GM21737 (cell line): Measurements from ENCODE around the gene DTNB.
A peak's percentile ranks its signal among the peaks of the same experiment; 100 is the strongest.
"Not testable (repeated sequence)": the region's sequence is repeated elsewhere in the genome, so short reads cannot be mapped to it uniquely, and the experiment has no call there.

Experiments
- ATAC-seq: cut with Tn5 transposase; IDR thresholded peaks from one replicate; pipeline ENCODE4 v1.9.1; 2021; ENCODE audit warnings: mild to moderate bottlenecking, moderate library complexity; ENCODE audit not compliant: unreplicated experiment

Gene DTNB

GRCh38 chr2:25684577-25685473, 11.4 kb upstream of the DTNB start:
- ATAC-seq = no peak

DNA sequence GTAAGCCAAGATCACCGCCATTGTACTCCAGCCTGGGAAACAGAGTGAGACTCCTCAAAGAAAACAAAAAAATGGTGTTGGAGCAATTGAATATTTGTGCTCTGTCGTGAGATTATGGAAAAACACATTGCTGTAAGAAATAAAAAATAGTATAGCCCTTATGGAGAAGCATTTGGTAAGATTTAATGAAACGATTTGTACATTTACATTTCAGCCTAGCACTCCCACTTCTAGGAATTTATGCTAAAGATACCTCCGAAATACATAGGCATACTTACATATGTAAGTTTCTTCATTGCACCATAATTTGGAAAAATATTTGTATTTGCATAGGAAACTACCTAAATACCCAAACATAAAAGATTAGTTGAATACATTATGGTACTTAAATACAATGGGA, 8.7 kb upstream of the DTNB start:
- no peak for ATAC-seq

DNA sequence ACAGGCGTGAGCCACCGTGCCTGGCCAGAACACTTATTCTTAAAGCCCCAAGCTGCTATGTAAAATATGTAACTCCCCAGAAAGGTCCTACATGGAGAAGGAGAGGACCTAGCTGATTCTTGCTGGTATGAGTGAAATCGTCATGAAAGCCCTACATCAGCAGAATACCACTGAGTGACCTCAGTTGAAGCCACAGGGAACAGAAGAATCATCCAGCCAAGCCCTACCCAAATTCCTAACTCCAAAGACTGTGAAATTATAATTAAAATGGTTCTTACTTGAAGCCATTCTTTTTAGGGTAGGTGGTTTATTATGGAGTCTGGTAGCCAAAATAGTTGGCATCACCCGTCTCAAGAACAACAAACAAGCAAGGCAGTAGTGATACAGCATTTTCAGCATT, 4.5 kb upstream of the DTNB start:
- ATAC-seq = no peak

GRCh38 chr2:25674077-25674362, 643 bp upstream of the DTNB start:
- no peak for ATAC-seq

- ATAC-seq = peak; percentile 57
These were observed 680 bp downstream of the DTNB start for GRCh38 chr2:25672494-25673299.

DNA sequence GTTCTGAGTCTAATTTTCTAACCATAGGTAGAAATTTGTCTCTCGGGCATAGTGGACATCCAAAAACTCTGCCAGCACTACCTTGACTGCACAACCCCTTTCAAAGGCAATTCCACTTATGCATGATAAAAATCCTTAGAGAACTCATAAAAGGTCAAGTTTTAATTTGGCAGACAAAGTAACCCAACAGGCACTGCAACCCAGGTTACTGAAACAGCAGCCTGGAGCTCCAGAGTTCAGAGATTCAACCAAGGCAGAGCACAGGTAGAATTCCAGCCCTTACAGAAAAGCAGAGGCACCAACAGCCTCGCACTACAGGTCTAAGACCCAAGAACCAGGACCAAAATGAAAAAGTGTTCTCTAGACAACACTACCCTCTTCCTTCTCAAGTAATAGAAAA, 1.8 kb downstream of the DTNB start:
- ATAC-seq = no peak

- ATAC-seq = no peak
These were observed 3.9 kb downstream of the DTNB start for GRCh38 chr2:25669520-25669919.

DNA sequence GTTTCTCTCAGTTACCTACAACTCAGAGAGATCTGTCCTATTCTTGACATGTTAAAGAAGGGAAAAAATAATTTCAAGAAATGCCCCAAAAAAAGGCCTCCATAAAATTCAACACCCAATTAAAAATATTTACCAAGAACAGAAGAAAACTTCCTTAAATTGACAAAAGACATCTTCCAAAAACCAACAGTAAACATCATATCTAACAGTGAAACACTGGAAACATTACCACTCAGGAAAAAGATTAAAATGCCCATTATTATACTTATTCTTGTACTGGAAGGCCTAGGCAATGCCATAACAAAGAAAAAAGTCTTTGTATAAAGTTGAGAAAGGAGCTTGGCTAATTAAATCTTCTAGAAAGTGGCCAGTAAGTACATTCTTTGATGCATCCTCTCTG, 7.2 kb downstream of the DTNB start:
- ATAC-seq = no peak

DNA sequence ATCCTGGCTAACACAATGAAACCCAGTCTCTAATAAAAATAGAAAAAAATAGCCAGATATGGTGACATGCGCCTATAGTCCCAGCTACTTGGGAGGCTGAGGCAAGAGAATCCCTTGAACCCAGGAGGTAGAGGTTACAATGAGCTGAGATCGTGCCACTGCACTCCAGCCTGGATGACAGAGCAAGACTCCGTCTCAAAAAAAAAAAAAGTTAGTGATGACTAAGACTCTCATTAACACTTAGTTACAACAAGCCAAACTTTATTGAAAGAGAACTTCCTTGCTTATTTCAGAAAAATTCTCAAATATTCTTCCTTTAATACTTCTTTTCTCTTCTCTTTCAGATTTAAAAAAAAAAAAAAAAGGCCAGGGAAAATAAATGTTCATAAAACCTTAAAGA, 7.9 kb downstream of the DTNB start:
- ATAC-seq = not testable (repeated sequence)

DNA sequence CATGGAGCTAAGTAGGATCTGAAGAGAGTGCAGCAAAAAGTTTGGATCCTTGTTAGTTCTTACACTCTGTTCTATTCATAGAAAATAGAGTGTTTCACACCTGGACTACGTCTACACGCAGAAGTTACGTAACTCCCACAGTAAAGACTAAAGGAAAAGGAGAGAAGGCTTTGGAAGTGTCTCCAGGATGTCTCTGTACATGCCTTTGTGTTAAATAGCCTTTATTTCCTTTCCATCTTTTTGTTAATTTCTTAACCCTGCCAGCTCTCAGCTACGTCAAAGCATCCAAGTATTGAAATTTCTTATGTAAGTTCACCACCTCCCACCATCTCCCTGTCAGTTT, 8.4 kb downstream of the DTNB start:
- ATAC-seq = no peak

DNA sequence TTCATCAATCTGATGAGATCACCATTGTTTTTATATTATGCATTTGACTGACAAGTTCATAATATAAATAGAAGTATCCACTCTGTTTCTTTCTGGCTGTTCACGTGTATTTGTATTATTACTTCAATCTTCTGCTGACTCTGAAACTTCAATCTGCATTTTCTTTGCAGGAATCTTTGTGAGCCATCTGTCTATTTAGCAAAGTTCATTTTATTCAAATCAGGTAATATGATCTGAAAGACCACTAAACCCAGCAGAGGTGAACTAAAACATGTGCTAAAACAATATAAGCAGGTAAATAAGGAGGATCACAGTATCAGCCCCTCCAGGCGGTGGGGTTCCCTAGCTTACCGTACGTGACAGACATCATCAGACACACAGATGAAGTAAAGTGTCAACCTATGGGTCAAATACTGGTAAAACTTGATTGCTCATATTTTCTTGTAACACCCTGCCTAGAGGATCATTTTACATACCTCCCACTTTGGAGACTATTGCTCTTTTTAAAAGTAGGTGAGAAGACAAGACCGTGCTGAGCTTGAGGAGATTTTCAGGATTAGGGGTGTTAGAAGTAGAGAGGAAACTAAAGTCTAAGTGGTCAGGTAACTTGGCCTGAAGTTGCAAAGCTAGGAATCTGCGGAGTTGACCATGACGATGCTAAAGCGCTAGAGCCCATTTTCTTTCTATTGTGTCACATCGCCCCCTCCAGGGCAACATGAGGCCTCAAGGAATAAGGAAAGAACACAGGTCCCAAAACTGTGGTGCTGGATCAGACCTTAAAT, 9.0 kb downstream of the DTNB start:
- no peak for ATAC-seq

- ATAC-seq = no peak
These were observed 18.1 kb downstream of the DTNB start for GRCh38 chr2:25655316-25655715.

DNA sequence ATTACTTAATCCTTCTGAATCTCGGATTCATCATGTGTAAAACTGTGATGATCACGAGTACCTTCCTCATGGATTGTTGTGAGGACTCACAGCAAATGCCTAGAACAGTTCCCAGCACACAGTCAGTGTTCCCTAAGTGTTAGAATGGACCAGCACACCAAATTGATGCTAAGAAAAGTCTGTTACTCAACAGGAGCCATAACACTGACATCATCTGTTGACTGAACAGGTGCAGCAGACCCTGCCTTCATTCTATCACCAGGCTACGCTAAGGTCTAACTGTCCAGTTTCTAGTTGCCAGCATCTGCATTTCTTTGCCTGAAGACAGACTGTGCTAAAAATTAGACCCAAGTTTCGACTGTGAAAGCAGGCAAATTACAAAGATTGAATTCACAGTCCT, 18.6 kb downstream of the DTNB start:
- no peak for ATAC-seq

GRCh38 chr2:25651782-25652455, 21.5 kb downstream of the DTNB start:
- ATAC-seq = no peak

DNA sequence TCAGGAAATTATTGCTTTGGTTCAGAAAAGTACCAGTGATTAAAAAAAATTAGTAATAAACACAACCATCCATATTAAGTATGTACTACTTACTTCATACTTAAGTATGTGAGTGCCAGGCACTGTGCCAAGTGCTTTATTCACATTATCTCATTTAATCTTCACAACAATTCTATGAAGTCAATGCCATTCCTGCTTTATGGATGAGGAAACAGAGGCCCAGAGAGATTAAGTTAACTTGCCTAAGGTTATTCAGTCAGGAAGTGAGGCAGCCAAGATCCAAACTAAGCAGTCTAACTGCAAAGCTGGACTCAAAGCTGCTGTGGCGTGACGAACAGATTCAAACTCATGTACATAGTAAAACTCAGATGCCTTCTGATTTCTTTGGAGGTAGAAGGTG, 22.3 kb downstream of the DTNB start:
- ATAC-seq = no peak

GRCh38 chr2:25650256-25650655, 23.1 kb downstream of the DTNB start:
- no peak for ATAC-seq

GRCh38 chr2:25649786-25650185, 23.6 kb downstream of the DTNB start:
- ATAC-seq = no peak

DNA sequence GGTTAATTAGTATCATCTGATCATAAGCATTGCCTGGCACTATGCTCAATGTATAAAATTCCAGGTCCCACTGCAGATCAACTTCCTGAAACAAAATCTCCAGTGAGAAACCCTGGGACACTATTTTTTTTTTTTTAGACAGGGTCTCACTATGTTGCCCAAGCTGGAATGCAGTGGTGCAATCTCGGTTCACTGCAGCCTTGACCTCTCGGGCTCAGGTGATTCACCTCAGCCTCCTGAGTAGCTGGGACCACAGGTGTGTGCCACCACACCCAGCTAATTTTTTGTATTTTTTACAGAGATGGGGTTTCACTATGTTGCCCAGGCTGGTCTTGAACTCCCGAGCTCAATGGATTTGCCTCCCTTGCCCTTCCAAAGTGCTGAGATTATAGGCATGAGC, 31.1 kb downstream of the DTNB start:
- ATAC-seq = no peak

GRCh38 chr2:25639696-25640095, 33.7 kb downstream of the DTNB start:
- ATAC-seq = no peak

DNA sequence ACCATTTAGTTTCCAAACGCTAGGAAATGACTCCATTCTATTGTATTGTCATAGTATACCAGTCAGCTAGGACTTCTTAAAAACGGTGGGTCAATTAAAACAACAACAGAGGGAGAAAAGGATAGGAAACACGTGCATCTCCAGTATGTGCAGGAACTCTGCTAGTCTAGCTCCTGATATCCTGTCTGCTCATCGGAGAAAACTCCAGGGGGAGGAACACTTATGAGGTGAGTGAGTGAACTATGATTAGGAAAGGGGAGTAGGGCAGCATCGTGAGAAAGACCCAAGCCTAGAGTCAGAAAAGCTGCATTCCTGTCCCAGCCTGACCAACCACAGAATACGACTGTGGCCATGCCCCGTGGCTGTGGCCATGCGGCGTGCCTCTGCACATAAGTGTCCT, 34.2 kb downstream of the DTNB start:
- no peak for ATAC-seq

DNA sequence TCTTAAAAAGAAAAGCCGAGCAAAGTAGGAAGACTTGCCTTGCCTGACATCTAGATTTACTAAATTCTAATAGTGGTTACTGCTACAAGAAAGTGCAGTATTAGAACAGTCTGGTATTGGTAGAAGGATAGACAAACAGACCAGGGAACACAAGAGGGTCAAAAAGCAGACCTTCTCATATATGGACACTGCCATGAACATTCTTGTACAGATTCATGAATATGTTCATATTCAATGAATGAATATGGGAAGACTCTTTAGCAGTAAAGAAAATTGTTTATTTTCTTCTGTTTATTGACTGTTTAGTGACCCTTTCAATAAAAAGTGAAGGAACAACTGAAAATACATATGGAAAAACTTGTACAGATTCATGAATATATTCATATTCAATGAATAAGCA, 37.6 kb downstream of the DTNB start:
- no peak for ATAC-seq
